Dendritic cell treated with granulocyte-macrophage colony-stimulating factor and Interleukin-4, amounts not matched to agents 40 ng/mL and 50 ng/mL, for 4 days (primary cell): ENCODE results near the gene SLC6A6.

Experiments
- H3K27ac Mint-ChIP-seq: one replicate; pipeline ENCODE4 v1.8.0; 2022; ENCODE audit warnings: mild to moderate bottlenecking, mixed read lengths
- H3K27me3 Mint-ChIP-seq: one replicate; pipeline ENCODE4 v1.8.0; 2022; ENCODE audit warnings: mild to moderate bottlenecking, mixed read lengths
- H3K36me3 Mint-ChIP-seq: one replicate; pipeline ENCODE4 v1.8.0; 2022; ENCODE audit warnings: low read depth, mixed read lengths
- H3K4me1 Mint-ChIP-seq: one replicate; pipeline ENCODE4 v1.8.0; 2022; ENCODE audit warnings: low read depth, mixed read lengths
- H3K4me3 Mint-ChIP-seq: one replicate; pipeline ENCODE4 v1.8.0; 2022; ENCODE audit warnings: mild to moderate bottlenecking, moderate library complexity, mixed read lengths
- H3K9me3 Mint-ChIP-seq: one replicate; pipeline ENCODE4 v1.8.0; 2022; ENCODE audit warnings: mixed read lengths
- intact Hi-C: fragments of 100-400 bp; cut with micrococcal nuclease; formaldehyde crosslinking; loops from one replicate; pipeline ENCODE4 v1.15.0; 2022

Gene SLC6A6

GRCh38 chr3:14446988-14447570 lies 44.7 kb downstream of the SLC6A6 start:
- Mint-ChIP-seq H3K4me3 (no peak overlapping the region), H3K9me3 (no peaks in the 10 kb centered on the region), H3K27me3 (no peaks in the 10 kb centered on the region), H3K36me3 (peaks cover 91% of the 10 kb centered on the region), H3K27ac (no peak overlapping the region), H3K4me1 (peaks cover 33% of the 10 kb centered on the region)
- intact Hi-C loops, result no loop called here

- intact Hi-C loops, result no loop called here
- H3K36me3 Mint-ChIP-seq, result peaks cover 100% of the 10 kb centered on the region
- no peak overlapping the region for H3K4me3 Mint-ChIP-seq
- H3K4me1 Mint-ChIP-seq, result peaks cover 25% of the 10 kb centered on the region
- no peak overlapping the region for H3K27ac Mint-ChIP-seq
- no peaks in the 10 kb centered on the region for H3K27me3 Mint-ChIP-seq
- no peaks in the 10 kb centered on the region for H3K9me3 Mint-ChIP-seq
Measured at GRCh38 chr3:14448063-14448462, 45.7 kb downstream of the SLC6A6 start.

GRCh38 chr3:14448756-14449727 lies 46.6 kb downstream of the SLC6A6 start:
- no peaks in the 10 kb centered on the region for H3K27me3 Mint-ChIP-seq
- no peaks in the 10 kb centered on the region for H3K9me3 Mint-ChIP-seq
- intact Hi-C loops, result no loop called here
- peaks cover 20% of the 10 kb centered on the region for H3K4me1 Mint-ChIP-seq
- H3K4me3 Mint-ChIP-seq, result no peak overlapping the region
- peaks cover 100% of the 10 kb centered on the region for H3K36me3 Mint-ChIP-seq
- no peak overlapping the region for H3K27ac Mint-ChIP-seq

- no peaks in the 10 kb centered on the region for H3K27me3 Mint-ChIP-seq
- H3K27ac Mint-ChIP-seq, result no peak overlapping the region
- peaks cover 100% of the 10 kb centered on the region for H3K36me3 Mint-ChIP-seq
- H3K9me3 Mint-ChIP-seq, result no peaks in the 10 kb centered on the region
- H3K4me1 Mint-ChIP-seq, result peaks cover 20% of the 10 kb centered on the region
- H3K4me3 Mint-ChIP-seq, result no peak overlapping the region
- intact Hi-C loops, result no loop called here
Measured at GRCh38 chr3:14450506-14450905, 48.1 kb downstream of the SLC6A6 start.

GRCh38 chr3:14450922-14451606 lies 48.7 kb downstream of the SLC6A6 start:
- Mint-ChIP-seq H3K27ac (no peak overlapping the region), H3K36me3 (peaks cover 100% of the 10 kb centered on the region), H3K4me1 (peaks cover 20% of the 10 kb centered on the region)

GRCh38 chr3:14451844-14452739 lies 49.7 kb downstream of the SLC6A6 start:
- H3K27me3 Mint-ChIP-seq, result no peaks in the 10 kb centered on the region
- H3K36me3 Mint-ChIP-seq, result peaks cover 100% of the 10 kb centered on the region

More at GRCh38 chr3:14450922-14451606, 48.7 kb downstream of the SLC6A6 start:
- Mint-ChIP-seq H3K9me3 (no peaks in the 10 kb centered on the region), H3K4me3 (no peak overlapping the region), H3K27me3 (no peaks in the 10 kb centered on the region)
- intact Hi-C loops, result no loop called here

GRCh38 chr3:14452740-14453710 lies 50.6 kb downstream of the SLC6A6 start:
- Mint-ChIP-seq H3K27me3 (no peaks in the 10 kb centered on the region), H3K36me3 (peaks cover 100% of the 10 kb centered on the region), H3K4me3 (no peak overlapping the region), H3K9me3 (no peaks in the 10 kb centered on the region), H3K4me1 (peaks cover 9% of the 10 kb centered on the region), H3K27ac (no peak overlapping the region)
- intact Hi-C loops, result no loop called here

More at GRCh38 chr3:14451844-14452739, 49.7 kb downstream of the SLC6A6 start:
- no peak overlapping the region for H3K27ac Mint-ChIP-seq
- intact Hi-C loops, result no loop called here
- no peaks in the 10 kb centered on the region for H3K9me3 Mint-ChIP-seq
- H3K4me3 Mint-ChIP-seq, result no peak overlapping the region
- peaks cover 15% of the 10 kb centered on the region for H3K4me1 Mint-ChIP-seq

- peaks cover 8% of the 10 kb centered on the region for H3K4me1 Mint-ChIP-seq
- peaks cover 100% of the 10 kb centered on the region for H3K36me3 Mint-ChIP-seq
- no peaks in the 10 kb centered on the region for H3K9me3 Mint-ChIP-seq
- H3K27ac Mint-ChIP-seq, result no peak overlapping the region
- intact Hi-C loops, result no loop called here
- no peaks in the 10 kb centered on the region for H3K27me3 Mint-ChIP-seq
- H3K4me3 Mint-ChIP-seq, result no peak overlapping the region
Measured at GRCh38 chr3:14453876-14454638, 51.7 kb downstream of the SLC6A6 start.

- peaks cover 100% of the 10 kb centered on the region for H3K36me3 Mint-ChIP-seq
- peaks cover 5% of the 10 kb centered on the region for H3K4me1 Mint-ChIP-seq
- H3K9me3 Mint-ChIP-seq, result no peaks in the 10 kb centered on the region
- intact Hi-C loops, result no loop called here
- H3K4me3 Mint-ChIP-seq, result no peak overlapping the region
- no peaks in the 10 kb centered on the region for H3K27me3 Mint-ChIP-seq
- no peak overlapping the region for H3K27ac Mint-ChIP-seq
Measured at GRCh38 chr3:14454639-14455310, 52.4 kb downstream of the SLC6A6 start.

GRCh38 chr3:14455571-14456317 lies 53.3 kb downstream of the SLC6A6 start:
- no peak overlapping the region for H3K27ac Mint-ChIP-seq

GRCh38 chr3:14456794-14457193 lies 54.4 kb downstream of the SLC6A6 start:
- Mint-ChIP-seq H3K9me3 (no peaks in the 10 kb centered on the region), H3K27ac (no peak overlapping the region), H3K36me3 (peaks cover 100% of the 10 kb centered on the region), H3K27me3 (no peaks in the 10 kb centered on the region), H3K4me3 (no peak overlapping the region), H3K4me1 (no peaks in the 10 kb centered on the region)
- intact Hi-C loops, result no loop called here

More at GRCh38 chr3:14455571-14456317, 53.3 kb downstream of the SLC6A6 start:
- Mint-ChIP-seq H3K9me3 (no peaks in the 10 kb centered on the region), H3K4me1 (peaks cover 5% of the 10 kb centered on the region), H3K36me3 (peaks cover 100% of the 10 kb centered on the region), H3K4me3 (no peak overlapping the region), H3K27me3 (no peaks in the 10 kb centered on the region)
- intact Hi-C loops, result no loop called here
